OCI-M1 (cell line): ENCODE measurements around the gene SDF4.

ENCODE experiments used
- DNase-seq: peaks from one replicate; lab custom pipeline; 2025; lab: John Stamatoyannopoulos, UW

SDF4 gene

GRCh38 chr1:1242461-1243265 lies 10.9 kb upstream of the SDF4 start:
- DNase-seq: no peak

GRCh38 chr1:1241588-1242219 lies 9.9 kb upstream of the SDF4 start:
- DNase-seq: no peak

GRCh38 chr1:1240822-1241587 lies 9.2 kb upstream of the SDF4 start:
- DNase-seq: peak; percentile 30

GRCh38 chr1:1240348-1240732 lies 8.5 kb upstream of the SDF4 start:
- no peak for DNase-seq

- no peak for DNase-seq
These were observed 8.0 kb upstream of the SDF4 start for GRCh38 chr1:1239614-1240347.

- no peak for DNase-seq
These were observed 7.4 kb upstream of the SDF4 start for GRCh38 chr1:1239227-1239613.

GRCh38 chr1:1238702-1239178 lies 6.9 kb upstream of the SDF4 start:
- no peak for DNase-seq

- DNase-seq: no peak
These were observed 6.3 kb upstream of the SDF4 start for GRCh38 chr1:1237874-1238701.

- no peak for DNase-seq
These were observed 5.4 kb upstream of the SDF4 start for GRCh38 chr1:1236945-1237873.

GRCh38 chr1:1236176-1236763 lies 4.5 kb upstream of the SDF4 start:
- DNase-seq: no peak

- DNase-seq: no peak
These were observed 3.4 kb upstream of the SDF4 start for GRCh38 chr1:1235016-1235744.

GRCh38 chr1:1234180-1234808 lies 2.5 kb upstream of the SDF4 start:
- no peak for DNase-seq

GRCh38 chr1:1233567-1233892 lies 1.7 kb upstream of the SDF4 start:
- no peak for DNase-seq

- no peak for DNase-seq
These were observed 1.2 kb upstream of the SDF4 start for GRCh38 chr1:1232796-1233566.

- no peak for DNase-seq
These were observed 501 bp upstream of the SDF4 start, which contains the start of gene B3GALT6 for GRCh38 chr1:1232208-1232795. B3GALT6 (plus strand) TSS chr1:1232237; CDS start chr1:1232279, 42 bp downstream.

GRCh38 chr1:1230656-1231399 lies 973 bp downstream of the SDF4 start:
- DNase-seq: peak; percentile 83

- no peak for DNase-seq
These were observed 2.0 kb downstream of the SDF4 start for GRCh38 chr1:1229770-1230169.
